KMS-11 (cell line): ENCODE data around the gene PDE1C.

Source experiments
- H2AFZ ChIP-seq: fragments of 200-600 bp; sonication (generic); 2 replicates; pipeline ENCODE4 v1.6.1; 2016; ENCODE audit warnings: antibody characterized with exemption, mixed run types, low read depth
- H3K27ac ChIP-seq: fragments of 200-600 bp; sonication (generic); 2 replicates; pipeline ENCODE4 v1.6.1; 2016; ENCODE audit warnings: mild to moderate bottlenecking, mixed run types
- H3K27me3 ChIP-seq: fragments of 200-600 bp; sonication (generic); 2 replicates; pipeline ENCODE4 v1.6.1; 2017; ENCODE audit warnings: mild to moderate bottlenecking, low read depth, mixed run types, moderate library complexity; ENCODE audit not compliant: insufficient read depth
- H3K36me3 ChIP-seq: fragments of 200-600 bp; sonication (generic); 2 replicates; pipeline ENCODE4 v1.6.1; 2017; ENCODE audit warnings: mild to moderate bottlenecking, mixed run types; ENCODE audit not compliant: insufficient read depth
- H3K4me1 ChIP-seq: fragments of 200-600 bp; sonication (generic); 2 replicates; pipeline ENCODE4 v1.6.1; 2016; ENCODE audit warnings: mild to moderate bottlenecking, low read depth, mixed run types; ENCODE audit not compliant: poor library complexity, severe bottlenecking
- H3K4me2 ChIP-seq: fragments of 200-600 bp; sonication (generic); 2 replicates; pipeline ENCODE4 v1.7.0; 2016; ENCODE audit warnings: mild to moderate bottlenecking, mixed run types
- H3K4me3 ChIP-seq: fragments of 200-600 bp; sonication (generic); IDR thresholded peaks from 2 replicates; pipeline ENCODE4 v1.6.1; 2017; ENCODE audit warnings: low read depth, low read length, mixed read lengths; ENCODE audit not compliant: insufficient read depth
- H3K79me2 ChIP-seq: fragments of 200-600 bp; sonication (generic); 2 replicates; pipeline ENCODE4 v1.6.1; 2016; ENCODE audit warnings: low read depth, mixed run types; ENCODE audit not compliant: insufficient read depth
- H3K9ac ChIP-seq: fragments of 200-600 bp; sonication (generic); 2 replicates; pipeline ENCODE4 v1.6.1; 2016; ENCODE audit warnings: mild to moderate bottlenecking, mixed run types
- H4K20me1 ChIP-seq: fragments of 200-600 bp; sonication (generic); 2 replicates; pipeline ENCODE4 v1.6.1; 2016; ENCODE audit warnings: mild to moderate bottlenecking, mixed run types; ENCODE audit not compliant: insufficient read depth
- TF ChIP-seq, protein P1 (sequence below): fragments of 200-600 bp; sonication (generic); conservative IDR thresholded peaks from 2 replicates; pipeline ENCODE4 v1.6.1; 2017; ENCODE audit warnings: low read depth, mild to moderate bottlenecking, antibody characterized with exemption, low read length, moderate library complexity, mixed read lengths

Gene PDE1C

GRCh38 chr7:31819031-31819430, 251.2 kb downstream of the PDE1C start:
- H3K4me1 ChIP-seq, result no peaks in the 10 kb centered on the region
- no peaks in the 10 kb centered on the region for H3K27me3 ChIP-seq
- no peaks in the 10 kb centered on the region for H4K20me1 ChIP-seq
- no peak overlapping the region for H3K4me3 ChIP-seq
- no peak overlapping the region for H3K27ac ChIP-seq
- TF ChIP-seq, protein P1, sequence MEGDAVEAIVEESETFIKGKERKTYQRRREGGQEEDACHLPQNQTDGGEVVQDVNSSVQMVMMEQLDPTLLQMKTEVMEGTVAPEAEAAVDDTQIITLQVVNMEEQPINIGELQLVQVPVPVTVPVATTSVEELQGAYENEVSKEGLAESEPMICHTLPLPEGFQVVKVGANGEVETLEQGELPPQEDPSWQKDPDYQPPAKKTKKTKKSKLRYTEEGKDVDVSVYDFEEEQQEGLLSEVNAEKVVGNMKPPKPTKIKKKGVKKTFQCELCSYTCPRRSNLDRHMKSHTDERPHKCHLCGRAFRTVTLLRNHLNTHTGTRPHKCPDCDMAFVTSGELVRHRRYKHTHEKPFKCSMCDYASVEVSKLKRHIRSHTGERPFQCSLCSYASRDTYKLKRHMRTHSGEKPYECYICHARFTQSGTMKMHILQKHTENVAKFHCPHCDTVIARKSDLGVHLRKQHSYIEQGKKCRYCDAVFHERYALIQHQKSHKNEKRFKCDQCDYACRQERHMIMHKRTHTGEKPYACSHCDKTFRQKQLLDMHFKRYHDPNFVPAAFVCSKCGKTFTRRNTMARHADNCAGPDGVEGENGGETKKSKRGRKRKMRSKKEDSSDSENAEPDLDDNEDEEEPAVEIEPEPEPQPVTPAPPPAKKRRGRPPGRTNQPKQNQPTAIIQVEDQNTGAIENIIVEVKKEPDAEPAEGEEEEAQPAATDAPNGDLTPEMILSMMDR, result no peak
- H3K79me2 ChIP-seq, result no peaks in the 10 kb centered on the region
- no peak overlapping the region for H3K9ac ChIP-seq
- H3K4me2 ChIP-seq, result no peak overlapping the region
- H3K36me3 ChIP-seq, result no peaks in the 10 kb centered on the region
- no peak overlapping the region for H2AFZ ChIP-seq

- Histone ChIP-seq H3K79me2 (no peaks in the 10 kb centered on the region), H3K4me3 (no peak overlapping the region), H3K9ac (no peak overlapping the region), H3K36me3 (no peaks in the 10 kb centered on the region), H2AFZ (no peak overlapping the region), H3K27me3 (no peaks in the 10 kb centered on the region), H3K4me1 (no peaks in the 10 kb centered on the region), H4K20me1 (no peaks in the 10 kb centered on the region), H3K27ac (no peak overlapping the region), H3K4me2 (no peak overlapping the region)
- TF ChIP-seq, protein P1, result no peak
Observed at GRCh38 chr7:31816810-31817209, 253.4 kb downstream of the PDE1C start.

- no peak overlapping the region for H2AFZ ChIP-seq
- no peaks in the 10 kb centered on the region for H3K36me3 ChIP-seq
- H3K27me3 ChIP-seq, result no peaks in the 10 kb centered on the region
- no peaks in the 10 kb centered on the region for H3K79me2 ChIP-seq
- no peak overlapping the region for H3K4me2 ChIP-seq
- no peaks in the 10 kb centered on the region for H3K4me1 ChIP-seq
- TF ChIP-seq, protein P1, result no peak
- H3K27ac ChIP-seq, result no peak overlapping the region
- H3K9ac ChIP-seq, result no peak overlapping the region
- no peak overlapping the region for H3K4me3 ChIP-seq
- H4K20me1 ChIP-seq, result no peaks in the 10 kb centered on the region
Observed at GRCh38 chr7:31815796-31816195, 254.4 kb downstream of the PDE1C start.

- TF ChIP-seq, protein P1, result no peak
- Histone ChIP-seq H2AFZ (no peak overlapping the region), H3K9ac (no peak overlapping the region), H3K4me3 (no peak overlapping the region), H3K4me1 (no peaks in the 10 kb centered on the region), H3K27ac (no peak overlapping the region), H4K20me1 (no peaks in the 10 kb centered on the region), H3K27me3 (no peaks in the 10 kb centered on the region), H3K36me3 (no peaks in the 10 kb centered on the region), H3K79me2 (no peaks in the 10 kb centered on the region), H3K4me2 (no peak overlapping the region)
Observed at GRCh38 chr7:31814187-31814586, 256.0 kb downstream of the PDE1C start.
